NT2/D1 (cell line): ENCODE results near the gene LCE2B.
"Not testable (repeated sequence)": the region's sequence is repeated elsewhere in the genome, so short reads cannot be mapped to it uniquely, and the experiment has no call there.

ENCODE experiments used
- DNase-seq: peaks from one replicate; pipeline ENCODE4 v3.0.0-alpha.2; 2011; ENCODE audit warnings: low read depth, low spot score
- H3K27me3 ChIP-seq: 2 replicates; pipeline ENCODE4 v1.6.0; 2011; ENCODE audit warnings: mild to moderate bottlenecking; ENCODE audit not compliant: insufficient read length, insufficient read depth
- H3K36me3 ChIP-seq: 2 replicates; pipeline ENCODE4 v1.6.1; 2011; ENCODE audit warnings: mild to moderate bottlenecking, low read length, mixed read lengths; ENCODE audit not compliant: insufficient read depth, insufficient read length
- H3K4me1 ChIP-seq: 2 replicates; pipeline ENCODE4 v1.5.1; 2011; ENCODE audit not compliant: insufficient read depth, insufficient read length
- H3K4me3 ChIP-seq: 2 replicates; pipeline ENCODE4 v1.5.1; 2011; ENCODE audit warnings: low read depth; ENCODE audit not compliant: insufficient read length
- H3K9ac ChIP-seq: 2 replicates; pipeline ENCODE4 v1.6.0; 2011; ENCODE audit warnings: low read depth; ENCODE audit not compliant: insufficient read length
- H3K9me3 ChIP-seq: 2 replicates; pipeline ENCODE4 v1.5.1; 2011; ENCODE audit warnings: mild to moderate bottlenecking, low read length; ENCODE audit not compliant: insufficient read depth
- SUZ12 ChIP-seq: IDR thresholded peaks from 2 replicates; pipeline ENCODE4 v1.6.1; 2011; ENCODE audit not compliant: insufficient read length, insufficient read depth; ENCODE audit errors: extremely low read depth
- YY1 ChIP-seq: IDR thresholded peaks from 2 replicates; pipeline ENCODE4 v1.6.1; 2011; ENCODE audit not compliant: insufficient read length, insufficient read depth
- ZNF274 ChIP-seq: IDR thresholded peaks from 2 replicates; pipeline ENCODE4 v1.6.1; 2011; ENCODE audit warnings: mild to moderate bottlenecking, low read depth, low read length

The LCE2B gene

GRCh38 chr1:152658649-152659048 lies 27.3 kb upstream of the LCE2B start:
- Histone ChIP-seq H3K4me3 (no peak overlapping the region), H3K4me1 (no peaks in the 10 kb centered on the region), H3K9ac (no peak overlapping the region), H3K36me3 (no peaks in the 10 kb centered on the region), H3K9me3 (no peaks in the 10 kb centered on the region), H3K27me3 (no peaks in the 10 kb centered on the region)
- DNase-seq: no peak
- TF ChIP-seq YY1 (no peak), ZNF274 (no peak), SUZ12 (no peak)

- Histone ChIP-seq H3K9me3 (no peaks in the 10 kb centered on the region), H3K4me1 (no peaks in the 10 kb centered on the region), H3K9ac (no peak within 1 kb of the TSS), H3K4me3 (no peak within 1 kb of the TSS), H3K27me3 (no peaks in the 10 kb centered on the region), H3K36me3 (no peaks in the 10 kb centered on the region)
- DNase-seq: no peak
- no peak for TF ChIP-seq YY1
- no peak for TF ChIP-seq SUZ12
- TF ChIP-seq ZNF274: no peak
These were observed 22.8 kb upstream of the LCE2B start, which contains the start of gene LCE2D for GRCh38 chr1:152663098-152663497. Gene LCE2D, plus strand, starts transcription at chr1:152663380. Its CDS starts 726 bp downstream, at chr1:152664106.

DNA sequence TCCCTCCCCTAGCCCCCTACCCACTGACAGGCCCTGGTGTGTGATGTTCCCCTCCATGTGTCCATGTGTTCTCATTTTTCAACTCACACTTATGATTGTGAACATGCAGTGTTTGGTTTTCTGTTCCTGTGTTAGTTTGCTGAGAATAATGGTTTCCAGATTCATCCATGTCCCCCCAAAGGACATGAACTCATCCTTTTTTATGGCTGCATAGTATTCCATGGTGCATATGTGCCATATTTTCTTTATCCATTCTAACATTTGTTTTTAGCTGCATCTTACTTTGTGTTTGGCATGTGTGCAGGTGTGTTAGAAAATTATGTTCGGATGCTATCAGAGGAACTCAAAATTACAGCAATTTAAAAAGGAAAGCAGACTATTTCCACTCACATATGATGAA lies 19.8 kb upstream of the LCE2B start:
- not testable (repeated sequence) for DNase-seq, H3K27me3 ChIP-seq, H3K9ac ChIP-seq, H3K36me3 ChIP-seq, H3K4me3 ChIP-seq, H3K9me3 ChIP-seq, H3K4me1 ChIP-seq

DNA sequence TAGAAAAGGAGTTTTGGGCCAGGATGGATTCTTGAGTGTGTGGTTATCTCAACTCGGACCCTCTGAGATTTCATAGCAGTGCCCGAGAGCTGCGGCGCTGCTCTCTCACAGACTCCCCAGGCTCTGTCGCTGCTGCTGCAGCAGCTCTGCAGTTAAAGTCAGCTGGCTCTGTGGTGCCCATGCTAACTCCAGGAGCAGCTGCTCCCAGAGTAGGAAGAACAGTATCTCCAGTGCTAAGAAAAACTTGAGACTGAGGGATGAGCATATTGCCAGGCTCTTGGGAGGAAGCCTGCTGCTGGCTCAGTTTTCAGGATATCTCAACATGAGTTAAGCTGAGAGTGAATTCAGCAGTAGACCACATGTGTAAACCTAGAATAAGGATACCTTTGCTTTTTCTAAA lies 18.3 kb upstream of the LCE2B start:
- no peak for DNase-seq
- Histone ChIP-seq H3K36me3 (no peaks in the 10 kb centered on the region), H3K9me3 (no peaks in the 10 kb centered on the region), H3K27me3 (no peaks in the 10 kb centered on the region), H3K9ac (no peak overlapping the region), H3K4me3 (no peak overlapping the region), H3K4me1 (no peaks in the 10 kb centered on the region)
- no peak for TF ChIP-seq SUZ12
- TF ChIP-seq ZNF274: no peak
- no peak for TF ChIP-seq YY1

DNA sequence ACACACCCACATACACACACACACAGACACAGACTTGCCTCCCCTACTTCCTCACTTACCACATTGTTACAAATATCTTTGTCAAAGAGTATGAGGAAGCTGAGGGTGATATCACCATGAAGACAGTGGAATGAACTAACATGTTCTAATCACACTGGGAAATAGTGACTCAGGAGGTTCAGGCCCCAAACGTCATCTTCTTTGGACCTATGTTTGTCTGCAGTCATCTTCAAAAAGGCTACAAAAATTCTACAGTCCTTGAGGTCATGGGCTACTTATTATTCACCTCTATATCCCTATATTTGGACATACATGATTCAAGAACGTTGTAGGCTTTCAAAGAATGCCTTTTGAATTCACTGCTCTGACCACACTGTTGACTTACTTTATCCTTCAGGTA lies 12.9 kb upstream of the LCE2B start:
- H3K27me3 ChIP-seq: no peaks in the 10 kb centered on the region
- no peak for DNase-seq
- no peak for TF ChIP-seq YY1
- TF ChIP-seq SUZ12: no peak
- no peak for TF ChIP-seq ZNF274

GRCh38 chr1:152674983-152675382 lies 10.9 kb upstream of the LCE2B start, which contains the start of gene LCE2C:
Gene LCE2C, plus strand, starts transcription at chr1:152675279. Its CDS starts 737 bp downstream, at chr1:152676016.
- H3K9me3 ChIP-seq, H3K36me3 ChIP-seq, H3K4me1 ChIP-seq, H3K9ac ChIP-seq, DNase-seq, H3K27me3 ChIP-seq, H3K4me3 ChIP-seq: not testable (repeated sequence)

More for the DNA sequence above, 12.9 kb upstream of the LCE2B start:
- Histone ChIP-seq H3K9ac (no peak overlapping the region), H3K4me3 (no peak overlapping the region), H3K4me1 (no peaks in the 10 kb centered on the region), H3K9me3 (no peaks in the 10 kb centered on the region), H3K36me3 (no peaks in the 10 kb centered on the region)

- TF ChIP-seq YY1 (no peak), ZNF274 (no peak), SUZ12 (no peak)
- H3K4me1 ChIP-seq: no peaks in the 10 kb centered on the region
- DNase-seq: no peak
- H3K27me3 ChIP-seq: no peaks in the 10 kb centered on the region
- no peaks in the 10 kb centered on the region for H3K36me3 ChIP-seq
- H3K9ac ChIP-seq: no peak overlapping the region
- H3K4me3 ChIP-seq: no peak overlapping the region
- no peaks in the 10 kb centered on the region for H3K9me3 ChIP-seq
These were observed 6.5 kb upstream of the LCE2B start for GRCh38 chr1:152679459-152679858.

GRCh38 chr1:152681616-152682015 lies 4.3 kb upstream of the LCE2B start:
- Histone ChIP-seq H3K9ac (no peak overlapping the region), H3K4me1 (no peaks in the 10 kb centered on the region), H3K27me3 (no peaks in the 10 kb centered on the region), H3K9me3 (no peaks in the 10 kb centered on the region), H3K4me3 (no peak overlapping the region), H3K36me3 (no peaks in the 10 kb centered on the region)
- no peak for TF ChIP-seq YY1
- TF ChIP-seq SUZ12: no peak
- no peak for TF ChIP-seq ZNF274
- DNase-seq: no peak
